PC-9 (cell line): Measurements from ENCODE around the gene ZCCHC18.
A peak's percentile ranks its signal among the peaks of the same experiment; 100 is the strongest.

Source experiments
- CTCF ChIP-seq: fragments of 200-600 bp; sonication (generic); conservative IDR thresholded peaks from 2 replicates; pipeline ENCODE4 v1.6.1; 2017; ENCODE audit warnings: mixed run types, antibody characterized with exemption, mild to moderate bottlenecking, moderate library complexity
- EZH2 ChIP-seq: fragments of 200-600 bp; sonication (generic); IDR thresholded peaks from 2 replicates; pipeline ENCODE4 v1.8.0; 2017; ENCODE audit warnings: antibody characterized with exemption, low read depth

GRCh38 chrX:104098151-104098808 is 14.0 kb upstream of the ZCCHC18 start:
- peak; percentile 71 for TF ChIP-seq CTCF
- no peak for TF ChIP-seq EZH2
